DOHH2 (cell line): ENCODE data around the gene UNC13A.

Experiments used
- H3F3A ChIP-seq: fragments of 200-600 bp; sonication (generic), shearing (Covaris generic); 2 replicates; pipeline ENCODE4 v1.6.0; 2016; ENCODE audit warnings: antibody characterized with exemption, mild to moderate bottlenecking; ENCODE audit not compliant: control insufficient read depth, insufficient read depth
- H3K27ac ChIP-seq: fragments of 200-600 bp; sonication (generic); 2 replicates; pipeline ENCODE4 v1.5.1; 2014; ENCODE audit warnings: low read depth, mild to moderate bottlenecking, low read length, moderate library complexity
- H3K27me3 ChIP-seq: fragments of 200-600 bp; sonication (generic); 2 replicates; pipeline ENCODE4 v1.6.1; 2014; ENCODE audit warnings: mild to moderate bottlenecking, low read length, mixed read lengths; ENCODE audit not compliant: control insufficient read depth
- H3K36me3 ChIP-seq: fragments of 200-600 bp; sonication (generic); 2 replicates; pipeline ENCODE4 v1.6.1; 2014; ENCODE audit warnings: mild to moderate bottlenecking, low read length, moderate library complexity, mixed read lengths; ENCODE audit not compliant: control insufficient read depth
- H3K4me1 ChIP-seq: fragments of 200-600 bp; sonication (generic); 2 replicates; pipeline ENCODE4 v1.6.1; 2014; ENCODE audit warnings: mild to moderate bottlenecking, low read length, mixed read lengths; ENCODE audit not compliant: control insufficient read depth
- H3K4me2 ChIP-seq: fragments of 200-600 bp; sonication (generic); 2 replicates; pipeline ENCODE4 v1.6.0; 2014; ENCODE audit warnings: mild to moderate bottlenecking, low read length, moderate library complexity
- H3K4me3 ChIP-seq: fragments of 200-600 bp; sonication (generic); 2 replicates; pipeline ENCODE4 v1.5.1; 2014; ENCODE audit warnings: mild to moderate bottlenecking, low read length, mixed read lengths
- H3K79me2 ChIP-seq: fragments of 200-600 bp; sonication (generic); 2 replicates; pipeline ENCODE4 v1.6.1; 2014; ENCODE audit warnings: mild to moderate bottlenecking, low read length, mixed read lengths; ENCODE audit not compliant: control insufficient read depth
- H3K9me2 ChIP-seq: fragments of 200-600 bp; sonication (generic); replicated peaks from 2 replicates; pipeline ENCODE4 v1.6.1; 2014; ENCODE audit warnings: mild to moderate bottlenecking, low read length, mixed read lengths; ENCODE audit not compliant: control insufficient read depth
- H3K9me3 ChIP-seq: fragments of 200-600 bp; sonication (generic); 2 replicates; pipeline ENCODE4 v1.6.1; 2014; ENCODE audit warnings: antibody characterized with exemption, low read length, mixed read lengths; ENCODE audit not compliant: control insufficient read depth, insufficient read depth
- H4K20me1 ChIP-seq: fragments of 200-600 bp; sonication (generic); 2 replicates; pipeline ENCODE4 v1.6.0; 2014; ENCODE audit warnings: low read depth, mild to moderate bottlenecking, antibody characterized with exemption, low read length, moderate library complexity; ENCODE audit not compliant: control insufficient read depth, insufficient read depth
- EZH2phosphoT487 ChIP-seq: fragments of 200-600 bp; sonication (generic); IDR thresholded peaks from 2 replicates; pipeline ENCODE4 v1.6.1; 2017; ENCODE audit warnings: borderline replicate concordance, mild to moderate bottlenecking, antibody characterized with exemption, low read length, moderate library complexity, mixed read lengths
- TF ChIP-seq, protein P1 (sequence below): fragments of 200-600 bp; sonication (generic); IDR thresholded peaks from one replicate; pipeline ENCODE4 v1.5.1; 2014; ENCODE audit warnings: antibody characterized with exemption, mild to moderate bottlenecking, low read depth, low read length; ENCODE audit not compliant: poor library complexity, severe bottlenecking

The UNC13A gene

DNA sequence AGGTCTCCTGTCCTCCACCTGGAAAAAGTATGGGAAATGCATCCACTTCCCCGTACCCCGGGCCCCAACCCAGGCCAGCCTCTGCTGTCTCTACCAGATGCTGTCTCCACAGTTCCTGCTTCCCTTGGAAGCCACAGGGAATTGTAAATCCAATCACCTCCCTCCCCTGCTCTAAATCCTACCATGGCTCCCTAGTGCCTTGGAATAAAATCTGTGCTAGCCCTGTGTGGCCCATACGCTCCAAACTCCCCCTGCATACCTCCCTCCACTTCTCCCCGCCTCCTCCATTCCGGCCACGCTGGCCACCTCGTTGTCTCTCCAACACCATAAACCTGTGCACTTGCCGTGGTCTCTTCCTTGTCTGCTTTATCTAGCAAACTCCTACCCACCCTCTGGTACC lies 31.2 kb downstream of the UNC13A start:
- Histone ChIP-seq H4K20me1 (no peaks in the 10 kb centered on the region), H3K4me1 (peaks cover 3% of the 10 kb centered on the region; the same call in 1 of the 2 replicates), H3K27me3 (no peaks in the 10 kb centered on the region), H3K27ac (no peak overlapping the region), H3K9me2 (no peaks in the 10 kb centered on the region), H3K4me3 (no peak overlapping the region), H3K36me3 (no peaks in the 10 kb centered on the region), H3K4me2 (no peak overlapping the region), H3K79me2 (no peaks in the 10 kb centered on the region), H3K9me3 (no peaks in the 10 kb centered on the region), H3F3A (0 out of 2 replicates have a peak, but pooled peaks cover 2% of the 10 kb centered on the region)
- TF ChIP-seq, protein P1, sequence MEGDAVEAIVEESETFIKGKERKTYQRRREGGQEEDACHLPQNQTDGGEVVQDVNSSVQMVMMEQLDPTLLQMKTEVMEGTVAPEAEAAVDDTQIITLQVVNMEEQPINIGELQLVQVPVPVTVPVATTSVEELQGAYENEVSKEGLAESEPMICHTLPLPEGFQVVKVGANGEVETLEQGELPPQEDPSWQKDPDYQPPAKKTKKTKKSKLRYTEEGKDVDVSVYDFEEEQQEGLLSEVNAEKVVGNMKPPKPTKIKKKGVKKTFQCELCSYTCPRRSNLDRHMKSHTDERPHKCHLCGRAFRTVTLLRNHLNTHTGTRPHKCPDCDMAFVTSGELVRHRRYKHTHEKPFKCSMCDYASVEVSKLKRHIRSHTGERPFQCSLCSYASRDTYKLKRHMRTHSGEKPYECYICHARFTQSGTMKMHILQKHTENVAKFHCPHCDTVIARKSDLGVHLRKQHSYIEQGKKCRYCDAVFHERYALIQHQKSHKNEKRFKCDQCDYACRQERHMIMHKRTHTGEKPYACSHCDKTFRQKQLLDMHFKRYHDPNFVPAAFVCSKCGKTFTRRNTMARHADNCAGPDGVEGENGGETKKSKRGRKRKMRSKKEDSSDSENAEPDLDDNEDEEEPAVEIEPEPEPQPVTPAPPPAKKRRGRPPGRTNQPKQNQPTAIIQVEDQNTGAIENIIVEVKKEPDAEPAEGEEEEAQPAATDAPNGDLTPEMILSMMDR = no peak
- TF ChIP-seq EZH2phosphoT487 = no peak

GRCh38 chr19:17655751-17656472 lies 32.2 kb downstream of the UNC13A start:
- no peaks in the 10 kb centered on the region for H3K9me3 ChIP-seq
- peaks cover 3% of the 10 kb centered on the region; the same call in 1 of the 2 replicates for H3K4me1 ChIP-seq
- no peaks in the 10 kb centered on the region for H4K20me1 ChIP-seq
- no peak overlapping the region for H3K4me2 ChIP-seq
- H3K27ac ChIP-seq = no peak overlapping the region
- H3K79me2 ChIP-seq = no peaks in the 10 kb centered on the region
- no peak overlapping the region for H3K4me3 ChIP-seq
- TF ChIP-seq, protein P1 = no peak
- TF ChIP-seq EZH2phosphoT487 = no peak
- no peaks in the 10 kb centered on the region for H3K9me2 ChIP-seq
- H3K27me3 ChIP-seq = no peaks in the 10 kb centered on the region
- 0 out of 2 replicates have a peak, but pooled peaks cover 2% of the 10 kb centered on the region for H3F3A ChIP-seq
- H3K36me3 ChIP-seq = no peaks in the 10 kb centered on the region

DNA sequence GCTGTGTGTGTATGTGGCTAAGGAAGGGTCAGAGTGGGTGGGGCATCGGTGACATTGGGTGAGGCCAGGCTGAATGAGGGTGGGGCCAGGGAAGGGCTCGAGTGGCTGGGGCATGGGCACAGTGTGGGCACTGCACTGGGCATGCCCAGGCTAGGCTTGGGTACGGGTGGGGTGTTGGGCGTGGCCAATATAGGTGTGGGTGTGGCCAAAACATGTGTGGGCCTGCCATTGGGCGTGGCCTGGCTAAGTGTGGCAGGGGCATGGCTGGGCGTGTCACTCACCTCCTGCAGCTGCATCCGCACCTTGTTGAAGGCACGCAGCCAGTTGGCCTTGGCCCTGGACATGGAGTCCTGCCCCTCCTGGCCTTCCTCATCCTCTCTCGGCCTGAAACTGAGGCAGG lies 33.2 kb downstream of the UNC13A start:
- H3K9me2 ChIP-seq = no peaks in the 10 kb centered on the region
- no peaks in the 10 kb centered on the region for H3K27me3 ChIP-seq
- no peak overlapping the region for H3K4me3 ChIP-seq
- no peak overlapping the region for H3K27ac ChIP-seq
- TF ChIP-seq, protein P1 = no peak
- TF ChIP-seq EZH2phosphoT487 = no peak
- no peaks in the 10 kb centered on the region for H3K9me3 ChIP-seq
- H3F3A ChIP-seq = 0 out of 2 replicates have a peak, but pooled peaks cover 2% of the 10 kb centered on the region
- no peaks in the 10 kb centered on the region for H3K79me2 ChIP-seq
- H3K4me2 ChIP-seq = no peak overlapping the region
- peaks cover 3% of the 10 kb centered on the region; the same call in 1 of the 2 replicates for H3K4me1 ChIP-seq
- H4K20me1 ChIP-seq = no peaks in the 10 kb centered on the region
- H3K36me3 ChIP-seq = no peaks in the 10 kb centered on the region
